Measurements from ENCODE around the gene OAS2. TPM values are rescaled to one million over a fixed set of nuclear protein-coding genes. Genes with fewer than 3 reads are reported as not detected.

OAS2 gene
- total and polyA plus RNA-seq, 2 of the 4 experiments (the other 2 are of a cell fraction): under 0.01 TPM; not detected in 1

- no peak overlapping the region for H3K9ac ChIP-seq (ENCODE audit: low read depth, low read length)
- no peak overlapping the region for H2AK9ac ChIP-seq (replicated peaks; ENCODE audit: low read depth, low read length, poor library complexity)
- no peak overlapping the region for H2AFZ ChIP-seq (replicated peaks; ENCODE audit: low read length, poor library complexity)
- no peak overlapping the region for H4K91ac ChIP-seq (ENCODE audit: insufficient read depth, low read depth, low read length)
- no peak overlapping the region for H3K4ac ChIP-seq (ENCODE audit: low read depth, low read length)
- no peak overlapping the region for H4K5ac ChIP-seq (ENCODE audit: low read depth, low read length)
- DNase-seq (no peak), ATAC-seq (ENCODE audit: low read depth) (no peak)
- dilution Hi-C loops (cut with HindIII; ENCODE audit: low sequenced_read_pairs, unreplicated experiment): no loop called here
- no CpG with 5 or more reads among the region's 3 CpGs for WGBS, 2 experiments (ENCODE audit: extremely low coverage in 2 of 2, insufficient read length in 1 of 2)
- H3K18ac ChIP-seq (ENCODE audit: low read depth, low read length): no peak overlapping the region
- no peak for TF ChIP-seq CTCF (conservative IDR thresholded peaks at IDR 0.05; ENCODE audit: low read depth, low read length)
- TF ChIP-seq MAFK (IDR thresholded peaks at IDR 0.05; ENCODE audit: low read depth, low read length): no peak
- no peak for TF ChIP-seq SMC3 (IDR thresholded peaks at IDR 0.05; ENCODE audit: low read depth, low read length)
- TF ChIP-seq ELK1 (IDR thresholded peaks at IDR 0.05; ENCODE audit: borderline replicate concordance, low read depth, low read length): no peak
- intact Hi-C loops (cut with micrococcal nuclease): no loop called here
- BruUV-seq (replicated peaks): no TSS peak
- H4K20me1 ChIP-seq (ENCODE audit: insufficient read depth, low read length): no peaks in the 10 kb centered on the region
- no peaks in the 10 kb centered on the region for H3K79me1 ChIP-seq (ENCODE audit: low read depth in 1 of 2, low read length in 2 of 2)
- H3K14ac ChIP-seq (replicated peaks; ENCODE audit: low read depth, low read length): no peak overlapping the region
- H3K9me1 ChIP-seq (ENCODE audit: insufficient read depth, low read length): no peaks in the 10 kb centered on the region
- H2BK20ac ChIP-seq (ENCODE audit: low read depth, low read length): no peak overlapping the region
- H3K36me3 ChIP-seq (ENCODE audit: control insufficient read depth, insufficient read depth, low read length): no peaks in the 10 kb centered on the region
- no peak overlapping the region for H3K27ac ChIP-seq (ENCODE audit: insufficient read depth, low read length)
- no peaks in the 10 kb centered on the region for H3K27me3 ChIP-seq (ENCODE audit: control insufficient read depth, insufficient read depth, low read length)
- no peak overlapping the region for H2BK5ac ChIP-seq (ENCODE audit: low read depth, low read length, poor library complexity, severe bottlenecking)
- no peak overlapping the region for H4K8ac ChIP-seq (ENCODE audit: low read depth in 2 of 2, low read length in 2 of 2)
- in situ Hi-C loops (cut with MboI; ENCODE audit: low sequenced_read_pairs): no loop called here
- ChIA-PET POLR2A (ENCODE audit: unreplicated experiment) (no interaction called here), CTCF (no interaction called here)
- no peaks in the 10 kb centered on the region for H3K4me1 ChIP-seq (ENCODE audit: control insufficient read depth, insufficient read depth, low read length)
- H3K56ac ChIP-seq (ENCODE audit: extremely low read depth, insufficient read depth, low read length): no peak overlapping the region
- no peak overlapping the region for H3K23ac ChIP-seq (ENCODE audit: low read depth, low read length)
- no peak overlapping the region for H2BK120ac ChIP-seq (ENCODE audit: low read depth, low read length)
- H3K4me3 ChIP-seq (ENCODE audit: insufficient read depth, low read depth, low read length): no peak overlapping the region
- no peak overlapping the region for H2AK5ac ChIP-seq (ENCODE audit: low read depth, low read length)
- H3K4me2 ChIP-seq (ENCODE audit: low read depth, low read length): no peak overlapping the region
- no peaks in the 10 kb centered on the region for H3K9me3 ChIP-seq (ENCODE audit: control insufficient read depth, insufficient read depth, low read length)
- H2BK15ac ChIP-seq (ENCODE audit: low read depth, low read length): no peak overlapping the region
Measured at GRCh38 chr12:112929715-112930114, 48.6 kb upstream of the OAS2 start.
